T-cell (primary cell): ENCODE measurements around the gene PNLIPRP3. TPM values are rescaled to one million over a fixed set of nuclear protein-coding genes. Genes with fewer than 3 reads are reported as not detected.

ENCODE experiments used
- ATAC-seq, 4 experiments: fragments of 200-7000 bp in 3 of 4; fragments of 150-1000 bp in 1 of 4; cut with Tn5 transposase; replicated peaks in 1 of 4; 1 replicate in 3 of 4; 2 replicates in 1 of 4; pipeline ENCODE4 v1.10.0; 2021; ENCODE audit warnings: moderate library complexity in 3 of 4, mild to moderate bottlenecking in 2 of 4, moderate number of reproducible peaks in 1 of 4
- CTCF ChIA-PET, 2 donors: fragments of 300-600 bp; sonication (Branson Sonifier 250); formaldehyde crosslinking; loops; one replicate each; lab custom pipeline; 2022; ENCODE audit warnings: antibody characterized with exemption in 2 of 2; lab: Charles Lee
- POLR2A ChIA-PET, 2 donors: fragments of 300-600 bp; sonication (Branson Sonifier 250); formaldehyde crosslinking; loops; one replicate each; lab custom pipeline; 2022; ENCODE audit warnings: antibody characterized with exemption in 2 of 2; lab: Charles Lee
- DNase-seq, 35 experiments: peaks; one replicate each; pipeline versions ENCODE4 v3.0.0 to v3.0.0-alpha.2; 2013 to 2023
- H3K27ac ChIP-seq: one replicate; pipeline ENCODE4 v1.5.1; 2013; ENCODE audit warnings: low read length
- H3K27me3 ChIP-seq, 2 experiments: replicated peaks in 1 of 2; 1 replicate in 1 of 2; 2 replicates in 1 of 2; pipeline versions ENCODE4 v1.6.1 to v1.7.0; 2013; ENCODE audit warnings: low read length in 1 of 2, mixed read lengths in 1 of 2; ENCODE audit not compliant: control insufficient read depth in 2 of 2, insufficient read depth in 2 of 2; ENCODE audit errors: extremely low read depth in 1 of 2
- H3K36me3 ChIP-seq, 2 donors: 1 replicate in 1 of 2; 2 replicates in 1 of 2; pipeline versions ENCODE4 v1.6.1 to v1.7.0; 2013; ENCODE audit warnings: low read length in 1 of 2; ENCODE audit not compliant: control insufficient read depth in 2 of 2, insufficient read depth in 1 of 2; ENCODE audit errors: extremely low read depth in 1 of 2
- H3K4me1 ChIP-seq, 2 experiments: 1 replicate in 1 of 2; 2 replicates in 1 of 2; pipeline versions ENCODE4 v1.6.1 to v1.7.0; 2013; ENCODE audit warnings: low read length in 2 of 2, mixed read lengths in 1 of 2; ENCODE audit not compliant: insufficient read depth in 2 of 2, control insufficient read depth in 1 of 2; ENCODE audit errors: extremely low read depth in 1 of 2
- H3K4me3 ChIP-seq, 2 donors: 1 replicate in 1 of 2; 2 replicates in 1 of 2; pipeline versions ENCODE4 v1.5.1 to v1.7.0; 2013; ENCODE audit warnings: mild to moderate bottlenecking in 2 of 2, low read length in 1 of 2, moderate library complexity in 1 of 2; ENCODE audit not compliant: control insufficient read depth in 1 of 2; ENCODE audit errors: extremely low read depth in 1 of 2
- H3K9me3 ChIP-seq: 2 replicates; pipeline ENCODE4 v1.7.0; 2013
- H3K27ac Mint-ChIP-seq, 2 donors: one replicate each; pipeline ENCODE4 v1.8.0; 2020 to 2021; ENCODE audit warnings: mild to moderate bottlenecking in 2 of 2, mixed read lengths in 2 of 2
- H3K27me3 Mint-ChIP-seq, 2 donors: one replicate each; pipeline ENCODE4 v1.8.0; 2021 to 2022; ENCODE audit warnings: mixed read lengths in 2 of 2
- H3K36me3 Mint-ChIP-seq: one replicate; pipeline ENCODE4 v1.8.0; 2021; ENCODE audit warnings: mixed read lengths
- H3K4me1 Mint-ChIP-seq, 3 donors: one replicate each; pipeline ENCODE4 v1.8.0; 2020 to 2022; ENCODE audit warnings: mixed read lengths in 3 of 3, mild to moderate bottlenecking in 1 of 3
- H3K4me3 Mint-ChIP-seq, 3 donors: one replicate each; pipeline ENCODE4 v1.8.0; 2020 to 2022; ENCODE audit warnings: mild to moderate bottlenecking in 3 of 3, mixed read lengths in 3 of 3, moderate library complexity in 3 of 3
- H3K9me3 Mint-ChIP-seq, 3 donors: one replicate each; pipeline ENCODE4 v1.8.0; 2020 to 2022; ENCODE audit warnings: mixed read lengths in 3 of 3
- WGBS: methylation state at CpG from one replicate; pipeline ENCODE4 v1.1.5; 2013; ENCODE audit warnings: missing lambda C conversion rate; ENCODE audit not compliant: insufficient coverage; 5-methylcytosine and 5-hydroxymethylcytosine counted together
- total RNA-seq, 35 experiments: library from RNA in 6 of 35; stranded (reverse) in 6 of 35; fragments of 120-200 nt in 1 of 35; gene quantifications; one replicate each; pipeline versions ENCODE4 v1.2.1 to v1.2.4 and lab custom pipeline; 2013 to 2026

The PNLIPRP3 gene
- total RNA-seq, 5 donors from 2014 or later (not counting 1 experiment from before 2014, with no cell fraction given), result not detected

GRCh38 chr10:116421815-116422214 is 5.8 kb upstream of the PNLIPRP3 start:
- H3K9me3 Mint-ChIP-seq, result no peaks in the 10 kb centered on the region
- Histone ChIP-seq H3K27ac (no peak overlapping the region), H3K27me3 (no peaks in the 10 kb centered on the region), H3K4me3 (no peak overlapping the region), H3K36me3 (no peaks in the 10 kb centered on the region), H3K9me3 (no peaks in the 10 kb centered on the region), H3K4me1 (no peaks in the 10 kb centered on the region)
- POLR2A ChIA-PET, result no interaction called here
- DNase-seq (no peak), ATAC-seq (no peak)
- no peaks in the 10 kb centered on the region for H3K4me1 Mint-ChIP-seq
- CTCF ChIA-PET, result no interaction called here
- no peak overlapping the region for H3K4me3 Mint-ChIP-seq
- peaks cover 0 to 13% of the 10 kb centered on the region in 2 donors for H3K27me3 Mint-ChIP-seq
- no peak overlapping the region for H3K27ac Mint-ChIP-seq
- WGBS, result 80% methylated on average over 1 of the region's 1 CpG
- no peaks in the 10 kb centered on the region for H3K36me3 Mint-ChIP-seq

GRCh38 chr10:116429288-116429977 is 1.8 kb downstream of the PNLIPRP3 start:
- H3K36me3 Mint-ChIP-seq, result no peaks in the 10 kb centered on the region
- WGBS, result 100% methylated on average over 1 of the region's 4 CpGs
- peaks cover 0 to 4% (median 0%) of the 10 kb centered on the region in 3 donors for H3K9me3 Mint-ChIP-seq
- Histone ChIP-seq H3K4me1 (peaks cover 0 to 5% of the 10 kb centered on the region in 2 experiments), H3K27me3 (peaks cover 0 to 2% of the 10 kb centered on the region in 2 experiments), H3K36me3 (no peaks in the 10 kb centered on the region), H3K4me3 (no peak overlapping the region), H3K27ac (no peak overlapping the region), H3K9me3 (no peaks in the 10 kb centered on the region)
- no peaks in the 10 kb centered on the region for H3K4me1 Mint-ChIP-seq
- no peak overlapping the region for H3K27ac Mint-ChIP-seq
- peaks cover 0 to 5% of the 10 kb centered on the region in 2 donors for H3K27me3 Mint-ChIP-seq
- POLR2A ChIA-PET, result no interaction called here
- H3K4me3 Mint-ChIP-seq, result no peak overlapping the region
- DNase-seq (no peak), ATAC-seq (no peak)
- CTCF ChIA-PET, result no interaction called here

- ChIA-PET POLR2A (no interaction called here), CTCF (no interaction called here)
- Mint-ChIP-seq H3K9me3 (peaks cover 0 to 4% (median 0%) of the 10 kb centered on the region in 3 donors), H3K27me3 (peaks cover 0 to 4% of the 10 kb centered on the region in 2 donors), H3K4me1 (no peaks in the 10 kb centered on the region), H3K4me3 (no peak overlapping the region), H3K36me3 (no peaks in the 10 kb centered on the region), H3K27ac (no peak overlapping the region)
- peaks cover 0 to 2% of the 10 kb centered on the region in 2 experiments for H3K27me3 ChIP-seq
- no peaks in the 10 kb centered on the region for H3K9me3 ChIP-seq
- no peak for ATAC-seq
- H3K4me1 ChIP-seq, result peaks cover 0 to 5% of the 10 kb centered on the region in 2 experiments
- 0% methylated on average over 1 of the region's 1 CpG for WGBS
- no peak overlapping the region for H3K4me3 ChIP-seq
- no peak for DNase-seq
- no peaks in the 10 kb centered on the region for H3K36me3 ChIP-seq
- no peak overlapping the region for H3K27ac ChIP-seq
Observed at GRCh38 chr10:116430288-116430687, 2.6 kb downstream of the PNLIPRP3 start.

GRCh38 chr10:116431598-116431997 is 4.0 kb downstream of the PNLIPRP3 start:
- Mint-ChIP-seq H3K4me1 (no peaks in the 10 kb centered on the region), H3K4me3 (no peak overlapping the region), H3K36me3 (no peaks in the 10 kb centered on the region), H3K9me3 (peaks cover 0 to 4% (median 0%) of the 10 kb centered on the region in 3 donors), H3K27me3 (no peaks in the 10 kb centered on the region), H3K27ac (no peak overlapping the region)
- H3K27me3 ChIP-seq, result peaks cover 0 to 2% of the 10 kb centered on the region in 2 experiments
- ATAC-seq (no peak), DNase-seq (no peak)
- ChIA-PET CTCF (no interaction called here), POLR2A (no interaction called here)
- 63% methylated on average over 2 of the region's 2 CpGs for WGBS
- no peak overlapping the region for H3K4me3 ChIP-seq
- H3K27ac ChIP-seq, result no peak overlapping the region
- no peaks in the 10 kb centered on the region for H3K36me3 ChIP-seq
- peaks cover 0 to 5% of the 10 kb centered on the region in 2 experiments for H3K4me1 ChIP-seq
- H3K9me3 ChIP-seq, result no peaks in the 10 kb centered on the region

- H3K27ac ChIP-seq, result no peak overlapping the region
- Mint-ChIP-seq H3K4me1 (peaks cover 5 to 6% (median 6%) of the 10 kb centered on the region in 3 donors), H3K4me3 (no peak overlapping the region), H3K36me3 (no peaks in the 10 kb centered on the region), H3K27ac (no peak overlapping the region), H3K9me3 (peaks cover 0 to 4% (median 3%) of the 10 kb centered on the region in 3 donors), H3K27me3 (peaks cover 0 to 6% of the 10 kb centered on the region in 2 donors)
- H3K4me1 ChIP-seq, result peaks cover 0 to 3% of the 10 kb centered on the region in 2 experiments
- ChIA-PET CTCF (no interaction called here), POLR2A (no interaction called here)
- no peaks in the 10 kb centered on the region for H3K36me3 ChIP-seq
- DNase-seq (no peak), ATAC-seq (no peak)
- no peaks in the 10 kb centered on the region for H3K27me3 ChIP-seq
- 0% methylated on average over 1 of the region's 1 CpG for WGBS
- H3K4me3 ChIP-seq, result no peak overlapping the region
- H3K9me3 ChIP-seq, result no peaks in the 10 kb centered on the region
Observed at GRCh38 chr10:116437076-116437692, 9.5 kb downstream of the PNLIPRP3 start.

- Histone ChIP-seq H3K27ac (no peak overlapping the region), H3K4me3 (no peak overlapping the region), H3K4me1 (peaks cover 0 to 3% of the 10 kb centered on the region in 2 experiments), H3K36me3 (no peaks in the 10 kb centered on the region), H3K9me3 (no peaks in the 10 kb centered on the region), H3K27me3 (peaks cover 0 to 2% of the 10 kb centered on the region in 2 experiments)
- WGBS, result no CpG with 5 or more reads among the region's 5 CpGs
- H3K4me3 Mint-ChIP-seq, result no peak overlapping the region
- ChIA-PET POLR2A (no interaction called here), CTCF (no interaction called here)
- H3K4me1 Mint-ChIP-seq, result peaks cover 5 to 6% (median 6%) of the 10 kb centered on the region in 3 donors
- H3K27ac Mint-ChIP-seq, result no peak overlapping the region
- no peak for DNase-seq
- ATAC-seq, result no peak
- peaks cover 0 to 3% (median 0%) of the 10 kb centered on the region in 3 donors for H3K9me3 Mint-ChIP-seq
- no peaks in the 10 kb centered on the region for H3K36me3 Mint-ChIP-seq
- peaks cover 0 to 11% of the 10 kb centered on the region in 2 donors for H3K27me3 Mint-ChIP-seq
Observed at GRCh38 chr10:116440330-116441030, 12.8 kb downstream of the PNLIPRP3 start.
